Gastrocnemius medialis (tissue), 4 donors: ENCODE data around the gene IKZF3. TPM values are rescaled to one million over a fixed set of nuclear protein-coding genes. Genes with fewer than 3 reads are reported as not detected.
"Not testable (repeated sequence)": the region's sequence is repeated elsewhere in the genome, so short reads cannot be mapped to it uniquely, and the experiment has no call there.

Experiments
- ATAC-seq, 2 donors: fragments of 150-250 bp; one replicate each; pipeline ENCODE4 v1.9.1; 2016
- DNase-seq, 2 donors: peaks; one replicate each; pipeline ENCODE4 v3.0.0-alpha.2; 2019
- H3K27ac ChIP-seq, 4 donors: fragments of 200-600 bp; sonication (generic); 1 replicate in 1 of 4; 2 replicates in 3 of 4; pipeline ENCODE4 v1.5.1; 2016 to 2018; ENCODE audit warnings: mild to moderate bottlenecking in 2 of 4, moderate library complexity in 1 of 4
- H3K27me3 ChIP-seq, 3 donors: fragments of 200-600 bp; sonication (generic) in 2 of 3; 1 replicate in 1 of 3; 2 replicates in 2 of 3; pipeline versions ENCODE4 v1.5.1 to v1.6.0; 2016 to 2019; ENCODE audit warnings: mild to moderate bottlenecking in 1 of 3, moderate library complexity in 1 of 3
- H3K36me3 ChIP-seq, 2 donors: fragments of 200-600 bp; sonication (generic) in 1 of 2; one replicate each; pipeline ENCODE4 v1.5.1; 2017 to 2018
- H3K4me1 ChIP-seq, 2 donors: fragments of 200-600 bp; sonication (generic) in 1 of 2; one replicate each; pipeline ENCODE4 v1.5.1; 2016 to 2017; ENCODE audit warnings: mild to moderate bottlenecking in 2 of 2
- H3K4me3 ChIP-seq, 4 donors: fragments of 200-600 bp; sonication (generic) in 3 of 4; 1 replicate in 1 of 4; 2 replicates in 3 of 4; pipeline ENCODE4 v1.5.1; 2016 to 2019; ENCODE audit warnings: mild to moderate bottlenecking in 2 of 4
- H3K9me3 ChIP-seq, 3 donors: fragments of 200-600 bp; sonication (generic) in 2 of 3; 1 replicate in 1 of 3; 2 replicates in 2 of 3; pipeline ENCODE4 v1.5.1; 2016 to 2019
- POLR2A ChIP-seq, 2 donors: fragments of 450-650 bp; IDR thresholded peaks; one replicate each; pipeline ENCODE4 v1.6.1; 2017; ENCODE audit warnings: antibody characterized with exemption in 2 of 2, mild to moderate bottlenecking in 2 of 2, moderate library complexity in 2 of 2
- in situ Hi-C, 4 donors: fragments of 200-750 bp; cut with MboI; loops; one replicate each; pipeline versions ENCODE4 v1.15.0 to v1.8.0; 2017; ENCODE audit warnings: low sequenced_read_pairs in 4 of 4
- intact Hi-C: fragments of 100-400 bp; cut with DNase I; formaldehyde crosslinking; loops from one replicate; pipeline ENCODE4 v1.15.1; 2023; ENCODE audit warnings: low total_unique reads
- total RNA-seq, 4 donors: library from RNA; depleted of rRNA; stranded (reverse); fragments of >200 nt; gene quantifications; one replicate each; pipeline versions ENCODE4 v1.1.0 to v1.2.3, GENCODE V29; 2016
- TF ChIP-seq, protein P1 (sequence below), 5 experiments: fragments of 450-650 bp in 3 of 5; fragments of 200-600 bp in 2 of 5; sonication (generic) in 2 of 5; IDR thresholded peaks in 4 of 5; conservative IDR thresholded peaks in 1 of 5; 1 replicate in 4 of 5; 2 replicates in 1 of 5; pipeline ENCODE4 v1.5.1; 2016 to 2019; ENCODE audit warnings: antibody characterized with exemption in 5 of 5, mild to moderate bottlenecking in 3 of 5, moderate library complexity in 3 of 5

Gene IKZF3
- total RNA-seq, 4 donors from 2014 or later: 0.07 to 0.88 (median 0.34) TPM

DNA sequence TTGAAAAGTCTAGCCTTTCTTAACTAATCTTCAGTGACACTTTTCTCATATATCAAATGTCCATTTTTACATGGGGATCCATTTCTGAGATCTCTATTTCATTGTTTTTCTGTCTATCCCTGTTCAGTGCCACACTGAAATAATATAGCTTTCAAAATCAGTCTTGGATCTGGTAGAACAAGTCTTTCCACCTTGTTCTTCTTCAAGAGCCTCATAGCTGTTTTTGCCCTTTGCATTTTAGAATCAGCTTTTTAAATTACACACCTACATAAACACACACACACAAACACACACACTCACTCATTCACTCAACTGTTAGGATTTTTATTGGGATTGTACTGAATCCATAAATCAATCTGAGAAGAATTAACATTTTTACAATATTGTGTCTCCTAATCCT, 35.1 kb upstream of the IKZF3 start:
- no peaks in the 10 kb centered on the region for H3K27me3 ChIP-seq
- no peaks in the 10 kb centered on the region for H3K36me3 ChIP-seq
- H3K4me1 ChIP-seq: no peaks in the 10 kb centered on the region
- no peak overlapping the region for H3K27ac ChIP-seq
- H3K4me3 ChIP-seq: no peak overlapping the region
- TF ChIP-seq, protein P1, sequence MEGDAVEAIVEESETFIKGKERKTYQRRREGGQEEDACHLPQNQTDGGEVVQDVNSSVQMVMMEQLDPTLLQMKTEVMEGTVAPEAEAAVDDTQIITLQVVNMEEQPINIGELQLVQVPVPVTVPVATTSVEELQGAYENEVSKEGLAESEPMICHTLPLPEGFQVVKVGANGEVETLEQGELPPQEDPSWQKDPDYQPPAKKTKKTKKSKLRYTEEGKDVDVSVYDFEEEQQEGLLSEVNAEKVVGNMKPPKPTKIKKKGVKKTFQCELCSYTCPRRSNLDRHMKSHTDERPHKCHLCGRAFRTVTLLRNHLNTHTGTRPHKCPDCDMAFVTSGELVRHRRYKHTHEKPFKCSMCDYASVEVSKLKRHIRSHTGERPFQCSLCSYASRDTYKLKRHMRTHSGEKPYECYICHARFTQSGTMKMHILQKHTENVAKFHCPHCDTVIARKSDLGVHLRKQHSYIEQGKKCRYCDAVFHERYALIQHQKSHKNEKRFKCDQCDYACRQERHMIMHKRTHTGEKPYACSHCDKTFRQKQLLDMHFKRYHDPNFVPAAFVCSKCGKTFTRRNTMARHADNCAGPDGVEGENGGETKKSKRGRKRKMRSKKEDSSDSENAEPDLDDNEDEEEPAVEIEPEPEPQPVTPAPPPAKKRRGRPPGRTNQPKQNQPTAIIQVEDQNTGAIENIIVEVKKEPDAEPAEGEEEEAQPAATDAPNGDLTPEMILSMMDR (IDR thresholded peaks at IDR 0.05 in 4 of 5, conservative IDR thresholded peaks at IDR 0.05 in 1 of 5): no peak
- no peak for TF ChIP-seq POLR2A (IDR thresholded peaks at IDR 0.05)
- DNase-seq: no peak
- no peak for ATAC-seq
- no peaks in the 10 kb centered on the region for H3K9me3 ChIP-seq
- in situ Hi-C loops (no loop called here), intact Hi-C loops (no loop called here)

DNA sequence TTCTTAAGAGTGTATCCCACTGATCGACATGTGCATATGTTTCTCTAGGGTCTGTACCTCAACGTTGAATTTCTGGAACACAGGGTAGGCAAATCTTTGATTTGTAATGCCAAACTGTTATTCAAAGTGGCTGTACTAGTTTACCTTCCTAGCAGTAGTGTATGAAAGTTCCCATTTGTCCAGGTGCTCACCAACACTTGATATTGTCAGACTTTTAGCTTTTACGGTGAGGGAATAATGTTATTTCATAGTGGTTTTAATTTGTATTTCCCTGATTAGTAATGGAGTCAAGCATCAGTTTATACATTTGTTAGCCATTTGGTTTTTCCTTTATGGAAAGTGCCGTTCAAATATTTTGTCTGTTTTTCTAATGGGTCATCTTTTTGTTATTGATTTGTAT, 34.0 kb upstream of the IKZF3 start:
- DNase-seq (no peak), ATAC-seq (no peak)
- TF ChIP-seq, protein P1 (IDR thresholded peaks at IDR 0.05 in 4 of 5, conservative IDR thresholded peaks at IDR 0.05 in 1 of 5): no peak
- TF ChIP-seq POLR2A (IDR thresholded peaks at IDR 0.05): no peak
- intact Hi-C loops: no loop called here
- no peak overlapping the region for H3K4me3 ChIP-seq
- no peaks in the 10 kb centered on the region for H3K4me1 ChIP-seq
- H3K27me3 ChIP-seq: no peaks in the 10 kb centered on the region
- in situ Hi-C loops: no loop called here
- H3K36me3 ChIP-seq: no peaks in the 10 kb centered on the region
- no peak overlapping the region for H3K27ac ChIP-seq
- no peaks in the 10 kb centered on the region for H3K9me3 ChIP-seq

DNA sequence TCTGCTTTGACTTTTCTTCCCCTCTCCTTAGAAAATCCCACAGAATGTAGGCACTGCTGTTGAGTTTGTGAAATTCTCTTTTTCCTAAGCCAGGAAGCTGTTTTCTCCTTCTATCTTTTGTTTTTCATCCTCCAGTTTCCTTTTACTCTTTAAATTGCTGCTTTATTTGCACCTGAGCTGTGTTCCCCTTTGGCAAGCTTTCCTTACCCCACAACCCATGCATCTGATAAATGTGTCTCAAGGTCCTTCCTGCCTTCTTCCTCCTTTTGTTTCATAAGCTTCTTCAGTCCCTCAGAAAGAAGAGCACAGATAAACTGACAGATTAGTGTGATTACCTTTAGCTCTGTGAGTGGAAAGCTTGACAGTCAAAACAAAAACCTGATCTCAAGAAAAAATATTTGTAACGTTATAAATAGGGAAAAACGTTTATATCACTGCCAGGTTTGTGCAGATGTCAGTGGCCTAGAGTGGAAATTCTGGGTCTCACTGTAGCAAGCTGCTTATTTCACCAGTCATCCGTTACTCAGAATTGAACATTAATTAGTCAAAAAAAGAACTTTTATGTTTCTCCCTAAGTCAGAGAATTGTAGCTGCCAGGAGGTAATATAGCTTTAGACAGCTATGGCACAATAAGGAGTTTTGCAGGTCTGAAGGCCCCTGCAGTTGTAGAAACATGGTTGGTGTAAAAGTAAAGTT, 30.7 kb upstream of the IKZF3 start:
- no peak for TF ChIP-seq POLR2A (IDR thresholded peaks at IDR 0.05)
- TF ChIP-seq, protein P1 (IDR thresholded peaks at IDR 0.05 in 4 of 5, conservative IDR thresholded peaks at IDR 0.05 in 1 of 5): no peak
- ATAC-seq: no peak
- no peak for DNase-seq
- in situ Hi-C loops (no loop called here), intact Hi-C loops (no loop called here)
- Histone ChIP-seq H3K9me3 (no peaks in the 10 kb centered on the region), H3K36me3 (no peaks in the 10 kb centered on the region), H3K4me3 (no peak overlapping the region), H3K27me3 (peaks cover 0 to 3% (median 2%) of the 10 kb centered on the region in 3 donors), H3K4me1 (no peaks in the 10 kb centered on the region), H3K27ac (no peak overlapping the region)

DNA sequence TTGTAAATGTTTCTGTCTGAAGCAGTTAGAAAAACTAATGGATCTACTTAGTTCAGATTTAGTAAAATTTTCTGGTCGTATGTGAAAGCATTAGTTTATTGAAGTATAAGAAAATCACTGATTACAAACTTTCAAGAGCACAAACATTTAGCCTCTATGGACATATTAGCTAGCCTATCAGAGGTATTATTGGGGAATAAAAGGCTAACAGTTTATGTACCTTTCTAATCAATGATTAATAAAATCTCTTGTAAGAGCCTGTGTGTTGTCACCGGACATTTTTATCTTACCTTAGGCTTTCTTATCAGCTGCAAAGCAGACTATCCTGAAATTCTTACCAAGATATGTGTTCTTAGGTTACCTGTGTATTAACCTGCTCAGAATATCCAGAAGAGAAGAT, 25.1 kb upstream of the IKZF3 start:
- Histone ChIP-seq H3K4me3 (no peak overlapping the region), H3K27me3 (peaks cover 0 to 6% (median 4%) of the 10 kb centered on the region in 3 donors), H3K27ac (no peak overlapping the region), H3K9me3 (no peaks in the 10 kb centered on the region), H3K4me1 (no peaks in the 10 kb centered on the region), H3K36me3 (no peaks in the 10 kb centered on the region)
- in situ Hi-C loops: no loop called here
- intact Hi-C loops: no loop called here
- no peak for TF ChIP-seq POLR2A (IDR thresholded peaks at IDR 0.05)
- TF ChIP-seq, protein P1 (IDR thresholded peaks at IDR 0.05 in 4 of 5, conservative IDR thresholded peaks at IDR 0.05 in 1 of 5): no peak
- no peak for DNase-seq
- no peak for ATAC-seq

DNA sequence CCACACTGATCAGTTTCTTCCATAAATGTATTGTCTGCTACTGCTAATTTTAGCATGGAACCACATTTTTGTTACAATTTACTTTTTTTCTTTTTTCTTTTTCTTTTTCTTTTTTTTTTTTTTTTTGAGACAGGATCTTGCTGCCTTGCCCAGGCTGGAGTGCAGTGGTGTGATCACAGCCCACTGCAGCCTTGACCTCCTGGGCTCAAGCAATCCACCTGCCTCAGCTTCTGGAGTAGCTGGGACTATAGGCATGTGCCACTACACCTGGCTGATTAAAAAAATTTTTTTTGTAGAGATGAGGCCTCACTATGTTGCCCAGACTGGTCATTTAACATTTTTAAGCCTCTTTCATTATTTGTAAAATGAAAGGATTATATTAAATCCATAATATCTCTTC, 23.0 kb upstream of the IKZF3 start:
- DNase-seq (no peak), ATAC-seq (no peak)
- Histone ChIP-seq H3K36me3 (no peaks in the 10 kb centered on the region), H3K4me1 (no peaks in the 10 kb centered on the region), H3K27me3 (peaks cover 0 to 3% (median 2%) of the 10 kb centered on the region in 3 donors), H3K9me3 (no peaks in the 10 kb centered on the region), H3K27ac (no peak overlapping the region), H3K4me3 (no peak overlapping the region)
- intact Hi-C loops: no loop called here
- no peak for TF ChIP-seq POLR2A (IDR thresholded peaks at IDR 0.05)
- TF ChIP-seq, protein P1 (IDR thresholded peaks at IDR 0.05 in 4 of 5, conservative IDR thresholded peaks at IDR 0.05 in 1 of 5): no peak
- in situ Hi-C loops: no loop called here

DNA sequence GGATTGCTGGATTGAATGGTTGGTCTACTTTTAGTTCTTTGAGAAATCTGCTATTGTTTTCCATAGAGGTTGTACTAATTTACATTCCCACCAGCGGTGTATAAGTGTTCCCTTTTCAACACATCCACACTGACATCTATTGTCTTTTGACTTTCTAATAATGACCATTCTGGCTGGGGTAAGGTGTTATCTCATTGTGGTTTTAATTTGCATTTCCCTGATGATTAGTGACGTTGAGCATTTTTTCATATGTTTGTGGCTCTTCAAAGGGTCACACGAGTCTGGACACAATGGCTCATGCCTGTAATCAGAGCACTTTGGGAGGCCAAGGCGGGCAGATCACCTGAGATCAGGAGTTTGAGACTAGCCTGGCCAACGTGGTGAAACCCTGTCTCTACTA, 22.0 kb upstream of the IKZF3 start:
- ATAC-seq, H3K36me3 ChIP-seq, H3K27ac ChIP-seq, in situ Hi-C loops, H3K9me3 ChIP-seq, H3K4me1 ChIP-seq, H3K27me3 ChIP-seq, DNase-seq, H3K4me3 ChIP-seq, intact Hi-C loops: not testable (repeated sequence)
